ENCODE data around the gene SCAMP5. TPM values are rescaled to one million over a fixed set of nuclear protein-coding genes. Genes with fewer than 3 reads are reported as not detected.

Gene SCAMP5
- total RNA-seq, 1 donor from 2014 or later: 1.6 TPM

DNA sequence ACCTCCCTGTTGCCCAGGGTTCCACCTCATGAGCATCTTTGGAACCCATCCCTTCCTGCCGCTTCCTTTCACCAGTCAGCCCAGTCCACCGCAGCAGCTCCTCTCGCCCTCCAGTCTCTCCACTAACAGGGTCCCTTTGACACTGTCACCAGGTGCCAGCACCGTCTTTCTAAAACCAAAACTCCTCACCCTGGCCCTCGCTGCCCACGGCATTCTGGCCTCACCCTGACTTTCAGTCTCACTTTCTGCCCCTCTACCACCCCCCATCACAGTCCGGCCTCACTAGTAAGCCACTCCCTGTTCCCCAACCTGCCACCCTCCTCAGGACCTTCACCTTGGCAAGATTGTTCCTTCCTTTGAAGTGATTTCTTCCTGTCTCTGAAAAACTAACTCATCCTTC lies 32.2 kb downstream of the SCAMP5 start:
- H3K9ac ChIP-seq (ENCODE audit: low read depth in 1 of 3, low read length in 3 of 3): peak overlapping the region in 1 of 3 donors; percentile 33
- no peaks in the 10 kb centered on the region for H3K9me3 ChIP-seq (ENCODE audit: control insufficient read depth in 3 of 3, low read length in 3 of 3)
- H3K4me1 ChIP-seq (ENCODE audit: control insufficient read depth in 3 of 3, insufficient read depth in 3 of 3, low read length in 3 of 3): peaks cover 28 to 38% (median 31%) of the 10 kb centered on the region in 3 donors
- H3K27ac ChIP-seq (ENCODE audit: low read depth, low read length): no peak overlapping the region
- no peaks in the 10 kb centered on the region for H3K27me3 ChIP-seq (ENCODE audit: control insufficient read depth in 3 of 3, insufficient read depth in 3 of 3, low read length in 3 of 3)
- peaks cover 4 to 14% (median 5%) of the 10 kb centered on the region in 3 donors for H3K36me3 ChIP-seq (ENCODE audit: control insufficient read depth in 3 of 3, insufficient read depth in 3 of 3, low read length in 3 of 3)
- no peak overlapping the region for H3K4me3 ChIP-seq (ENCODE audit: low read length in 3 of 3)

DNA sequence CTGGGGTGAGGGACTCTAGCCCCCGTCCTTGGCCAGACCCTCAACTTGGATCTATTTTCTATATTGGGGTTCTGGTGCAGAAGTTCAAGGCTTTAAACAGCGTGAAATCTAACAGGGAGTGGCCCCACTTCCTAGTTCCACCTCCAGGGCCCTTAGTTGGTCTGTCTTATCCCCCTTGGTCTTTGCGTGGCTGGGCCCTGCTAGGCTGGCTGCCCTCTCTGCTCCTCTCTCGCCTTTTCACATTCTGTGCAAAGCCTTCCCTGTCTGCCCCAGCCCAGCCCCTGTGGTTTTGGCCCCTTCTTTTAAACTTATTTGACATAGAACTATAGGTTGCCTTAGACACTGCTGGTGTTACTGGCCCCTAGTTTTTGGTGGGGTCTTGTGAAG lies 33.6 kb downstream of the SCAMP5 start:
- H3K27ac ChIP-seq (ENCODE audit: low read depth, low read length): peak overlapping the region; percentile 12
- H3K9ac ChIP-seq (ENCODE audit: low read depth in 1 of 3, low read length in 3 of 3): peak overlapping the region in 1 of 3 donors; percentile 50
- peak overlapping the region in 1 of 3 donors; percentile 26 for H3K4me3 ChIP-seq (ENCODE audit: low read length in 3 of 3)

GRCh38 chr15:75029378-75030022 lies 34.1 kb downstream of the SCAMP5 start:
- Histone ChIP-seq H3K9ac (ENCODE audit: low read depth in 1 of 3, low read length in 3 of 3) (peak overlapping the region; percentile 40 to 66 (median 66)), H3K4me1 (ENCODE audit: control insufficient read depth in 3 of 3, insufficient read depth in 3 of 3, low read length in 3 of 3) (peaks cover 23 to 35% (median 26%) of the 10 kb centered on the region in 3 donors)

More for the DNA sequence above, 33.6 kb downstream of the SCAMP5 start:
- Histone ChIP-seq H3K27me3 (ENCODE audit: control insufficient read depth in 3 of 3, insufficient read depth in 3 of 3, low read length in 3 of 3) (no peaks in the 10 kb centered on the region), H3K4me1 (ENCODE audit: control insufficient read depth in 3 of 3, insufficient read depth in 3 of 3, low read length in 3 of 3) (peaks cover 26 to 40% (median 29%) of the 10 kb centered on the region in 3 donors), H3K36me3 (ENCODE audit: control insufficient read depth in 3 of 3, insufficient read depth in 3 of 3, low read length in 3 of 3) (peaks cover 5 to 12% (median 6%) of the 10 kb centered on the region in 3 donors), H3K9me3 (ENCODE audit: control insufficient read depth in 3 of 3, low read length in 3 of 3) (no peaks in the 10 kb centered on the region)

GRCh38 chr15:75030023-75030413 lies 34.7 kb downstream of the SCAMP5 start:
- Histone ChIP-seq H3K36me3 (ENCODE audit: control insufficient read depth in 3 of 3, insufficient read depth in 3 of 3, low read length in 3 of 3) (peaks cover 5 to 12% (median 8%) of the 10 kb centered on the region in 3 donors), H3K9ac (ENCODE audit: low read depth in 1 of 3, low read length in 3 of 3) (peak overlapping the region; percentile 40 to 66 (median 66)), H3K27ac (ENCODE audit: low read depth, low read length) (peak overlapping the region; percentile 71), H3K4me3 (ENCODE audit: low read length in 3 of 3) (peak overlapping the region; percentile 4 to 58 (median 52)), H3K9me3 (ENCODE audit: control insufficient read depth in 3 of 3, low read length in 3 of 3) (no peaks in the 10 kb centered on the region), H3K4me1 (ENCODE audit: control insufficient read depth in 3 of 3, insufficient read depth in 3 of 3, low read length in 3 of 3) (peaks cover 22 to 31% (median 25%) of the 10 kb centered on the region in 3 donors), H3K27me3 (ENCODE audit: control insufficient read depth in 3 of 3, insufficient read depth in 3 of 3, low read length in 3 of 3) (no peaks in the 10 kb centered on the region)

More at GRCh38 chr15:75029378-75030022, 34.1 kb downstream of the SCAMP5 start:
- H3K36me3 ChIP-seq (ENCODE audit: control insufficient read depth in 3 of 3, insufficient read depth in 3 of 3, low read length in 3 of 3): peaks cover 5 to 12% (median 8%) of the 10 kb centered on the region in 3 donors
- peak overlapping the region; percentile 4 to 58 (median 52) for H3K4me3 ChIP-seq (ENCODE audit: low read length in 3 of 3)
- no peaks in the 10 kb centered on the region for H3K27me3 ChIP-seq (ENCODE audit: control insufficient read depth in 3 of 3, insufficient read depth in 3 of 3, low read length in 3 of 3)
- no peaks in the 10 kb centered on the region for H3K9me3 ChIP-seq (ENCODE audit: control insufficient read depth in 3 of 3, low read length in 3 of 3)
- H3K27ac ChIP-seq (ENCODE audit: low read depth, low read length): peak overlapping the region; percentile 71

- Histone ChIP-seq H3K36me3 (ENCODE audit: control insufficient read depth in 3 of 3, insufficient read depth in 3 of 3, low read length in 3 of 3) (peaks cover 5 to 12% (median 8%) of the 10 kb centered on the region in 3 donors), H3K27me3 (ENCODE audit: control insufficient read depth in 3 of 3, insufficient read depth in 3 of 3, low read length in 3 of 3) (no peaks in the 10 kb centered on the region), H3K4me3 (ENCODE audit: low read length in 3 of 3) (peak overlapping the region in 1 of 3 donors; percentile 58), H3K9me3 (ENCODE audit: control insufficient read depth in 3 of 3, low read length in 3 of 3) (no peaks in the 10 kb centered on the region), H3K9ac (ENCODE audit: low read depth in 1 of 3, low read length in 3 of 3) (peak overlapping the region in 2 of 3 donors; percentile 60 to 66), H3K27ac (ENCODE audit: low read depth, low read length) (peak overlapping the region; percentile 71), H3K4me1 (ENCODE audit: control insufficient read depth in 3 of 3, insufficient read depth in 3 of 3, low read length in 3 of 3) (peaks cover 18 to 27% (median 21%) of the 10 kb centered on the region in 3 donors)
Observed at GRCh38 chr15:75030424-75030823, 35.1 kb downstream of the SCAMP5 start.

DNA sequence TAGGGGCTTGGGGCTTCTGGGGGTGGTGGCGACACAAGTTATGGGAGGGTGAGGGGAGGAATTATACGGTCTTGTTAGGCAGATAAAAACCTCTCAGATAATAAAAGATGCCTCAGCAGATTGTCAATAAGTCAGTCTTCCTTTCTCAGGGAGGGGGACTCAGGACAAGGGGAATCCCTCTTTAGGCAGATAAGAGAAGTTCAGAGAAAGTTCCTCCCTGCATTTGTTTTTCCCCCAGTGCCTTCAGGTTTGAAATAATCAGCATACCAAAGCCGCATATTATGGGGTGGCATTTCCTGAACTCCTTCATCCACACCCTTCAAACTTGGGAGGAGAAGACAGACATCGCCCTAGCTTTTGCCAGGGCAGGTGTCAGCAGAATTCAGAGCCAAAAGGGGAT lies 36.5 kb downstream of the SCAMP5 start:
- Histone ChIP-seq H3K27me3 (ENCODE audit: control insufficient read depth in 3 of 3, insufficient read depth in 3 of 3, low read length in 3 of 3) (no peaks in the 10 kb centered on the region), H3K27ac (ENCODE audit: low read depth, low read length) (no peak overlapping the region), H3K9me3 (ENCODE audit: control insufficient read depth in 3 of 3, low read length in 3 of 3) (no peaks in the 10 kb centered on the region), H3K4me3 (ENCODE audit: low read length in 3 of 3) (no peak overlapping the region), H3K36me3 (ENCODE audit: control insufficient read depth in 3 of 3, insufficient read depth in 3 of 3, low read length in 3 of 3) (peaks cover 5 to 12% (median 6%) of the 10 kb centered on the region in 3 donors), H3K4me1 (ENCODE audit: control insufficient read depth in 3 of 3, insufficient read depth in 3 of 3, low read length in 3 of 3) (peaks cover 20 to 26% (median 21%) of the 10 kb centered on the region in 3 donors), H3K9ac (ENCODE audit: low read depth in 1 of 3, low read length in 3 of 3) (no peak overlapping the region)

DNA sequence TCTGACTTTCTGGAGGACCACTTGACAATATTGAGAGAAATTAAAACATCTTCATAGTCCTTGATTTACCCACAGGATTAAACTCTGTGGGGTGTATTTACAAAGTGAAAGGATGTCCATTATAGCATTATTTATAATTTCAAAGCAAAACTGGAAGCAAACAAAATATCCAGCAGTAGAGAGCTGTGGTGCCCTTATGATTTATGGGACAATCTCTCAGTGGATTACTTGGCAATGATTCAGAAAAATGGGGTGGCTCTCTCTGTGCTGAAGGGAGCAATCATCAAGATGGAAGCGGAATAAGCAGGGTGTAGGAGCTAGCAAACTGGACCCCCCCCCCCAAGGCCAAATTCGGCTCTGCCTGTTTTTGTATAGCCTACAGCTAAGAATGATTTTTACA lies 37.0 kb downstream of the SCAMP5 start:
- no peak overlapping the region for H3K27ac ChIP-seq (ENCODE audit: low read depth, low read length)
- H3K27me3 ChIP-seq (ENCODE audit: control insufficient read depth in 3 of 3, insufficient read depth in 3 of 3, low read length in 3 of 3): no peaks in the 10 kb centered on the region
- H3K9ac ChIP-seq (ENCODE audit: low read depth in 1 of 3, low read length in 3 of 3): no peak overlapping the region
- peaks cover 20 to 26% (median 21%) of the 10 kb centered on the region in 3 donors for H3K4me1 ChIP-seq (ENCODE audit: control insufficient read depth in 3 of 3, insufficient read depth in 3 of 3, low read length in 3 of 3)
- H3K36me3 ChIP-seq (ENCODE audit: control insufficient read depth in 3 of 3, insufficient read depth in 3 of 3, low read length in 3 of 3): peaks cover 5 to 9% (median 5%) of the 10 kb centered on the region in 3 donors
- H3K9me3 ChIP-seq (ENCODE audit: control insufficient read depth in 3 of 3, low read length in 3 of 3): no peaks in the 10 kb centered on the region
- no peak overlapping the region for H3K4me3 ChIP-seq (ENCODE audit: low read length in 3 of 3)

- H3K27ac ChIP-seq (ENCODE audit: low read depth, low read length): no peak overlapping the region
- H3K4me1 ChIP-seq (ENCODE audit: control insufficient read depth in 3 of 3, insufficient read depth in 3 of 3, low read length in 3 of 3): peaks cover 20 to 30% (median 21%) of the 10 kb centered on the region in 3 donors
- H3K36me3 ChIP-seq (ENCODE audit: control insufficient read depth in 3 of 3, insufficient read depth in 3 of 3, low read length in 3 of 3): peaks cover 0 to 6% (median 5%) of the 10 kb centered on the region in 3 donors
- H3K9ac ChIP-seq (ENCODE audit: low read depth in 1 of 3, low read length in 3 of 3): no peak overlapping the region
- H3K27me3 ChIP-seq (ENCODE audit: control insufficient read depth in 3 of 3, insufficient read depth in 3 of 3, low read length in 3 of 3): no peaks in the 10 kb centered on the region
- no peaks in the 10 kb centered on the region for H3K9me3 ChIP-seq (ENCODE audit: control insufficient read depth in 3 of 3, low read length in 3 of 3)
- H3K4me3 ChIP-seq (ENCODE audit: low read length in 3 of 3): no peak overlapping the region
Observed at GRCh38 chr15:75033809-75034208, 38.4 kb downstream of the SCAMP5 start.

- no peak overlapping the region for H3K27ac ChIP-seq (ENCODE audit: low read depth, low read length)
- no peak overlapping the region for H3K4me3 ChIP-seq (ENCODE audit: low read length in 3 of 3)
- no peaks in the 10 kb centered on the region for H3K9me3 ChIP-seq (ENCODE audit: control insufficient read depth in 3 of 3, low read length in 3 of 3)
- peaks cover 0 to 5% (median 4%) of the 10 kb centered on the region in 3 donors for H3K36me3 ChIP-seq (ENCODE audit: control insufficient read depth in 3 of 3, insufficient read depth in 3 of 3, low read length in 3 of 3)
- H3K4me1 ChIP-seq (ENCODE audit: control insufficient read depth in 3 of 3, insufficient read depth in 3 of 3, low read length in 3 of 3): peaks cover 14 to 29% (median 18%) of the 10 kb centered on the region in 3 donors
- no peak overlapping the region for H3K9ac ChIP-seq (ENCODE audit: low read depth in 1 of 3, low read length in 3 of 3)
- H3K27me3 ChIP-seq (ENCODE audit: control insufficient read depth in 3 of 3, insufficient read depth in 3 of 3, low read length in 3 of 3): no peaks in the 10 kb centered on the region
Observed at GRCh38 chr15:75034615-75035014, 39.3 kb downstream of the SCAMP5 start.

GRCh38 chr15:75036212-75036616 lies 40.9 kb downstream of the SCAMP5 start:
- Histone ChIP-seq H3K9me3 (ENCODE audit: control insufficient read depth in 3 of 3, low read length in 3 of 3) (no peaks in the 10 kb centered on the region), H3K36me3 (ENCODE audit: control insufficient read depth in 3 of 3, insufficient read depth in 3 of 3, low read length in 3 of 3) (peaks cover 0 to 5% (median 0%) of the 10 kb centered on the region in 3 donors), H3K4me1 (ENCODE audit: control insufficient read depth in 3 of 3, insufficient read depth in 3 of 3, low read length in 3 of 3) (peaks cover 4 to 14% (median 7%) of the 10 kb centered on the region in 3 donors), H3K4me3 (ENCODE audit: low read length in 3 of 3) (no peak overlapping the region), H3K27ac (ENCODE audit: low read depth, low read length) (no peak overlapping the region), H3K27me3 (ENCODE audit: control insufficient read depth in 3 of 3, insufficient read depth in 3 of 3, low read length in 3 of 3) (no peaks in the 10 kb centered on the region), H3K9ac (ENCODE audit: low read depth in 1 of 3, low read length in 3 of 3) (no peak overlapping the region)

Measured in skeletal muscle tissue (tissue), 4 donors.